Cardiac fibroblast (primary cell): Measurements from ENCODE around the gene ZNF414.

Experiments
- DNase-seq, 2 donors: peaks; one replicate each; pipeline versions ENCODE4 v3.0.0 to v3.0.0-alpha.2; 2010; ENCODE audit warnings: low read depth in 2 of 2
- H3K4me3 ChIP-seq, 2 donors: replicated peaks in 1 of 2; 1 replicate in 1 of 2; 2 replicates in 1 of 2; pipeline ENCODE4 v1.5.1; 2011; ENCODE audit warnings: low read depth in 2 of 2, low read length in 2 of 2, mild to moderate bottlenecking in 2 of 2, moderate library complexity in 1 of 2
- TF ChIP-seq, protein P1 (sequence below): IDR thresholded peaks from one replicate; pipeline ENCODE4 v1.5.1; 2011; ENCODE audit warnings: low read depth, mild to moderate bottlenecking, low read length, inconsistent platforms

The ZNF414 gene

DNA sequence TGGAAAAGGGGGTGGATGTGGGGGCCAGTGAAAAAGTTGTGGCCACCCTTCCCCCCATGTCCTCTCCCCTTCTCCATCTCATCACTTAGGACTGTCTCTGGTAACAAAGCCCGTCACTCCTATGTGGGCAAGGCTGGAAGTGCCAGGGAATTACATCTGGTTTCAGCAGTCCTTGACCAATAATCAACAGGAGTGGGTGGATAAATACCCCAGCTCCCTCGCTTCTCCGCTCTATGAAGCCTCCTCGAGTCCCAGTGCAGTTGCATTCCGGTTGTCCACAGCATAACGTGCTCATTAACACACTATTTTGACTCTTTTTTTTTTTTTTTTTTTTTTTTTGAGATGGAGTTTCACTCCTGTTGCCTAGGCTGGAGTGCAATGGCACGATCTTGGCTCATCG, 31.8 kb upstream of the ZNF414 start:
- TF ChIP-seq, protein P1, sequence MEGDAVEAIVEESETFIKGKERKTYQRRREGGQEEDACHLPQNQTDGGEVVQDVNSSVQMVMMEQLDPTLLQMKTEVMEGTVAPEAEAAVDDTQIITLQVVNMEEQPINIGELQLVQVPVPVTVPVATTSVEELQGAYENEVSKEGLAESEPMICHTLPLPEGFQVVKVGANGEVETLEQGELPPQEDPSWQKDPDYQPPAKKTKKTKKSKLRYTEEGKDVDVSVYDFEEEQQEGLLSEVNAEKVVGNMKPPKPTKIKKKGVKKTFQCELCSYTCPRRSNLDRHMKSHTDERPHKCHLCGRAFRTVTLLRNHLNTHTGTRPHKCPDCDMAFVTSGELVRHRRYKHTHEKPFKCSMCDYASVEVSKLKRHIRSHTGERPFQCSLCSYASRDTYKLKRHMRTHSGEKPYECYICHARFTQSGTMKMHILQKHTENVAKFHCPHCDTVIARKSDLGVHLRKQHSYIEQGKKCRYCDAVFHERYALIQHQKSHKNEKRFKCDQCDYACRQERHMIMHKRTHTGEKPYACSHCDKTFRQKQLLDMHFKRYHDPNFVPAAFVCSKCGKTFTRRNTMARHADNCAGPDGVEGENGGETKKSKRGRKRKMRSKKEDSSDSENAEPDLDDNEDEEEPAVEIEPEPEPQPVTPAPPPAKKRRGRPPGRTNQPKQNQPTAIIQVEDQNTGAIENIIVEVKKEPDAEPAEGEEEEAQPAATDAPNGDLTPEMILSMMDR, result no peak
- no peak for DNase-seq
- no peak overlapping the region for H3K4me3 ChIP-seq

DNA sequence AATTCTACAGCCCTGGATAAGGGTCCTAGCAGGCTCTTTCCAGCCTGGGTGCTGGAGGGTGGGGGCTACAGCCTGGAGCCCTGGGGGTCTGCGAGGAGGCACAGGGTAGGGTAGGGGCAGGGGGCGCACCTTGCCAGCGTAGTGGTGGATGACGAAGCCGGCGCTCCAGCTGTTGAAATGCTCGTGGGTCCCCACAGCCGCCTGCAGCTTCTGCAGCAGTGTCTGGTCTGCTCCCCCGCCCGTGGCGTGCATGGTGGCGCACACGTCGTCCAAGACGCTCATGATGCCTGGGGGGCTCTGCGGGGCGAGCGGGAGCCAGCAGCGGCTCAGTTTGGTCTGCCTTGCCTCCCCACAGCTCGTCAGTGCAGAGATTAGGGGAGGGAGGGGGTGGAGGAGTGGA, 30.2 kb upstream of the ZNF414 start:
- DNase-seq, result no peak
- no peak overlapping the region for H3K4me3 ChIP-seq
- TF ChIP-seq, protein P1, result no peak

DNA sequence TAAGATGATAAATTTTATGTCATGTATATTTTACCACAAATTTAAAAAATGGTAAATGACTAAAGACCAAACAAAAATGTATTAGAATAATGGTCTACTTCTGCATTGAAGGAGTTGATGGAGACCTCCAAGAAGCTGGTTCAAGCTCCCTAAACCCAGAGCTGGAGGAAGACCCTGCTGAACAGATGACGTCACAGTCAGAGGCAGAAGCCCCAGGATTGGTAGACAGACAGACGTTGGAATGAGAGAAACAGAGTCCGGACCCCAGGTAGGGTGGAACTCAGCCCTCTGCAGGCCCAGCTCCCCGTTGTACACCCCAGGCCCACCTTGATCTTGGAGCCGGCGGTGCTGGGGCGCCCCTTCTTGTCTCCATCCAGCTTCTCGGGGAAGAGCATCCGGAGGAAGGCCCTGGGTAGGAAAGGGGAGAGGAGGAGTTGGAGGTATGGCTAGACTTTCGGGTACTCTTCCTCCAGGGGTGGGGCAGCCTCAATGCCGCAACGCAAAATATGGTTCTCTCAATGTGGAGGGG, 25.7 kb upstream of the ZNF414 start:
- no peak overlapping the region for H3K4me3 ChIP-seq
- no peak for DNase-seq
- TF ChIP-seq, protein P1, result no peak

DNA sequence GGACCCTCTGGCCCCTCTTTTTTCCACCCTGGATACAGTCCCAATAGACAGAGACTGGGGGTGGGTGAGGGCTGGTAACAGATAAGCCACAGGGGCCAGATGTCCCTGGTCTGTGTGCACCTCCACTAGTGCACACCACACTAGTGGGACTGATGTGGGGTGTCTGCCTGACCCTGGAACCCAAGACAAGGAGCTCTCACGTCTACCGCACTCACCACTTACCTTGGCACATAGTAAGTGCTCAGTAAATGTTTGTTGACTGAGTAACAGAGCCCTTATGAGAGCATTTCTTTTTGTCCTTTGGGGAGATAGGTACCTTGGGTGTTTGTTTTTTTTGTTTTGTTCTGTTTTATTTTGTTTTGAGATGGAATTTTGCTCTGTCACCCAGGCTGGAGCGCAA, 23.1 kb upstream of the ZNF414 start:
- no peak overlapping the region for H3K4me3 ChIP-seq
- DNase-seq, result no peak

DNA sequence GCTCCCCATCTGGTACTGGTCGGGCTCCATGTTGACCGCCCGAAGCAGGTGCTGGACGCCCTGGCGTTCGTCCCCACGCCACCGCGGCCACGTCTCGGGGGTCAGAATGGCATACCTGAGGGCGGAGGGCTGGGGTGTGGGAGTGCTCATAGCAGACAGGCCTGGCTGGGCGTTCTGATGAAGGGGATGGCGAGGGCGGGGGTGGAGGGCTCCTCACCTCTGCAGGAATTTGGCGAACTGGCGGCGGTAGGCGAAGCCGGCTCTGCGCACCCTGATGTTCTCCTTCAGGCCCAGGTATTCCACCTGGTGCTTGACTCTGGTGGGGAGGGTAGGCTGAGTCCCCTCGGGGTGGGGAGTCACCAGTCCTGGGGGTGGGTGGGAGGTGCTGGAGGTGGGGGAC, 22.3 kb upstream of the ZNF414 start:
- DNase-seq, result no peak
- no peak overlapping the region for H3K4me3 ChIP-seq

More for the DNA sequence above, 23.1 kb upstream of the ZNF414 start:
- TF ChIP-seq, protein P1, result no peak

DNA sequence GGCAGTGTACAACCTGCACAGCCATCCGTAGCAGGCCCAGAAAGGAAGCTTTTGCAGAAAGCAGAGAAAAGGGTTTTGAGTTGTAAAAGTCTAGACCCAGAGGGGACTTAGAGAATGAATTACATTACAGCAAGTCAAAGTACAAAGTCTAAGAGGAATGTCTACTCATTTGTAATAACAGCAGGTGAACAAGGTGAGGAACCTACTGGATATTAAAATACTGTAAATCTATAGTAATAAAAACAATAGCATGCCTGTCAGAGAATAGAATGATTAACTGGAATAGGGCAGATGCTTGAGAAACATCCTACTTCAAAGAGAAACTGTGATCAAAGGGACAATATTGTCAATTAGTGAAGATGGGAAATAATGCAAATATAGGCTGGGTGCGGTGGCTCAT, 18.3 kb upstream of the ZNF414 start:
- no peak for DNase-seq
- TF ChIP-seq, protein P1, result no peak
- no peak overlapping the region for H3K4me3 ChIP-seq

More for the DNA sequence above, 22.3 kb upstream of the ZNF414 start:
- TF ChIP-seq, protein P1, result no peak

DNA sequence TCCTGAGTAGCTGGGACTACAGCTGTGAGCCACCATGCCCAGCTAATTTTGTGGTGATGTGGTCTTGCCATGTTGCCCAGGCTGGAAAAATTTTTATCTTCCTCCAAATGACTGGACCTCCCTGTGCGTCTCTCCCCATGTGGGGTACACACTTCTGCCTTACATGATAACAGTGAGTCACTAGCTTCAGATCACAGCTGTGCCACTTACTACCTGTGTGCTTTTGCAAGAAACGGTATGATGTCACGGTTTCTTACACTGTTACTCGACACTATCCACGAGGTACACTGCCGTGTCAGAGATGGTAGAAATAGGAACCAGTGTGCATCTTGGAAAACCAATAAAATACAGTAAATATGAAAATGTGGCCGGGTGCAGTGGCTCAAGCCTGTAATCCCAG, 17.5 kb upstream of the ZNF414 start:
- TF ChIP-seq, protein P1, result no peak
- no peak overlapping the region for H3K4me3 ChIP-seq
- no peak for DNase-seq
